D721Med (cell line): Measurements from ENCODE around the gene PRXL2B.

Experiments used
- DNase-seq: peaks from one replicate; pipeline ENCODE4 v3.0.0; 2011; ENCODE audit warnings: low spot score; ENCODE audit not compliant: insufficient read length
- FAIRE-seq: peaks from 2 replicates; lab custom pipeline; 2011; peaks lifted over from hg19 to GRCh38; lab: Jason Lieb, UNC
- TF ChIP-seq, protein P1 (sequence below): IDR thresholded peaks from 2 replicates; pipeline ENCODE4 v1.5.1; 2012; ENCODE audit warnings: mild to moderate bottlenecking, control low read depth; ENCODE audit not compliant: insufficient read depth; ENCODE audit errors: missing control alignments

The PRXL2B gene

DNA sequence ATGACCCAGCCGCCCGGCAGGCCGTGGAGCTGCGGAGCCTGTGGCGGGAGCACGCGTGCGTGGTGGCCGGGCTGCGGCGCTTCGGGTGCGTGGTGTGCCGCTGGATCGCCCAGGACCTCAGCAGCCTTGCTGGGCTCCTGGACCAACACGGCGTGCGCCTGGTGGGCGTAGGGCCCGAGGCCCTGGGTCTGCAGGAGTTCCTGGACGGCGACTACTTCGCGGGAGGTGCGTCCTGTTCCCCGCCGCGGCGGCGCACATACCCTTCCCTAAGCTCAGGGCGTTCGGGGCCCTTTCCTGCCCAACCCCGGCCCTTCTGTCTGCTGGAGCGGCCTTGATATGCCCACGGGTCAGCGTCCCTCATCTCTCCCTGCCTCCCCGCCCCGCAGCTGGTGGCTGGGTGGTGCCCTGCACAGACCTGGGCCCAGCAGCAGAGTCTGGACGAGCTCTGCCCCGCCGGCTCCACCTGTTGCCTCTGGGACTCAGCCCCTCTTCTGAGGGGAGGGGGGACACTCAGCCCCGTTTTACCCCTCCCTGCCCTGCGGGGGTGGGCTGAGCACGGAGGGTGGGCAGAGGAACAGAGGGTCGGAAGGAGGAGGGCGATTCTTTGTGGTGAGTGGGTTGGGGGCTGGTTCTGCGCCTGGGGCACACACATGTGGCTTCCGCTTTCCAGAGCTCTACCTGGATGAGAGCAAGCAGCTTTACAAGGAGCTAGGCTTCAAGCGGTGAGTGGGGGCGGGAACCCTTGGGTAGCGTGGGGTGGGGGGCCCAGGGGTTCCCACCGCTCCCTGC, 688 bp downstream of the PRXL2B start:
- DNase-seq = peak; percentile 36
- TF ChIP-seq, protein P1, sequence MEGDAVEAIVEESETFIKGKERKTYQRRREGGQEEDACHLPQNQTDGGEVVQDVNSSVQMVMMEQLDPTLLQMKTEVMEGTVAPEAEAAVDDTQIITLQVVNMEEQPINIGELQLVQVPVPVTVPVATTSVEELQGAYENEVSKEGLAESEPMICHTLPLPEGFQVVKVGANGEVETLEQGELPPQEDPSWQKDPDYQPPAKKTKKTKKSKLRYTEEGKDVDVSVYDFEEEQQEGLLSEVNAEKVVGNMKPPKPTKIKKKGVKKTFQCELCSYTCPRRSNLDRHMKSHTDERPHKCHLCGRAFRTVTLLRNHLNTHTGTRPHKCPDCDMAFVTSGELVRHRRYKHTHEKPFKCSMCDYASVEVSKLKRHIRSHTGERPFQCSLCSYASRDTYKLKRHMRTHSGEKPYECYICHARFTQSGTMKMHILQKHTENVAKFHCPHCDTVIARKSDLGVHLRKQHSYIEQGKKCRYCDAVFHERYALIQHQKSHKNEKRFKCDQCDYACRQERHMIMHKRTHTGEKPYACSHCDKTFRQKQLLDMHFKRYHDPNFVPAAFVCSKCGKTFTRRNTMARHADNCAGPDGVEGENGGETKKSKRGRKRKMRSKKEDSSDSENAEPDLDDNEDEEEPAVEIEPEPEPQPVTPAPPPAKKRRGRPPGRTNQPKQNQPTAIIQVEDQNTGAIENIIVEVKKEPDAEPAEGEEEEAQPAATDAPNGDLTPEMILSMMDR = no peak
- FAIRE-seq = no peak

DNA sequence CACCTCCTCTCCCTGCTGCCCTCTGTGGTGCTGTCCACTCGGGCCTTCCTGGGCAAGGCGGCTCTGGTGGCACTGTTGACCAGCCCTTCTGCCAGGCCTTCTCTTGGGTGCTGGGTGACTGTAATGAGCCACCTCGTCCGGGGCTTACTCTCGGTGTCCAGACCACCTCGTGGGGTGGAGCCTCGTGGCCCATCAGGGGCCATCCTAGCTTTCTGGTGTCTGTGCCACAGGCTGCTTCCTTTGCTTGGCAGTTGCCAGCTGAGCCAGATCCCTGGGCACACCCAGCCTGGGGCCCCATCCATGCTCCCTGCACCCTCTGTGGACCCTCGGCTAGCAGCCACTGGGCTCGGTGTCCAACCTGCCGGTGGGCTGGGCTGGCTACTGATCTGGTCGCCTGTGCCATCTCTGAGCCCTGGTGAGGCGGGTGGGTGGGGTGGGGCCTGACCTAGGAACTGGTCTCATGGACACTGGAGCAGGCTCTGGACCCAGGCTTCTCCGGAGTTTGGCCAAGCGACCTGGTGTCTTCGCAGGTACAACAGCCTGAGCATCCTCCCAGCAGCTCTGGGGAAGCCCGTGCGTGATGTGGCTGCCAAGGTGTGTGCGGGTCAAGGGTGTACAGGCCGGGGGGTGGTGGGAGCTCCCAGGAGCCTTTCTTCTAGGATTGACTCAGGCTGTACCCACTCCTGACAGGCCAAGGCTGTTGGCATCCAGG, 1.4 kb downstream of the PRXL2B start:
- no peak for FAIRE-seq
- TF ChIP-seq, protein P1 = no peak
- no peak for DNase-seq

DNA sequence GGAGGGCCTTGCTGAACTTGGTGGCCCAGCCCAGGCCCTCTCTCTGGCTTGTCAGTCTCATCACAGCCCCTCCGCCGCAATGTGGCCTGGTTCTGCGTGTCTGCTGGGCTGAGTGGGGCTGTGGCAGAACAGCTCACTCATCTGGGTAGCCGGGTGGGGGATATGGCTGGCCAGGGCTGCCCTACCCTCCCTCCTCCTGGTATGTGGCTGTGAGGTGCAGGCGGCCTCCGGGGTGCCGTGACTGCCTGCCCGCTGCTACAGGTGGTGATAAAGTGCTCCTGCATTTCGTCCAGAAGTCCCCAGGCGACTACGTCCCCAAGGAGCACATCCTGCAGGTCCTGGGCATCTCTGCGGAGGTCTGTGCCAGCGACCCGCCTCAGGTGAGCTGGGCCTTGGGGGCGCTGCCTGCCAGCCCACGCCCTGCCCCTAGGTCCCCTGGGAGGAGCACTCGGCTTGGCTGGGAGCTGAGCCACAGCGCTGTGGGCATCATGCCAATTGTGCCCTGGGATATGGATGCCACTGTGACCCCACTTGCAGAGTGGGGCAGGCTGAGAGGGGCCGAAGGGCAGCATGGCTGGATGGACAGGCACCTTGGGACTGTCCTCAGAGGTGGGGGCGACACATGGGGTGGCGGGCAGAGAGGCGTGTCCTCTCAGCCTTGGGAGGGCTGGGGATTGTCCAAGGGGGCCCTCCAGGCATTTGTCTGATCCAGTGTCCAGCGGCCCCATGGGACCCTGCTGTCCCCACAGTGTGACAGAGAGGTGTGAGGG, 2.3 kb downstream of the PRXL2B start:
- DNase-seq (no peak), FAIRE-seq (no peak)
- TF ChIP-seq, protein P1 = no peak

DNA sequence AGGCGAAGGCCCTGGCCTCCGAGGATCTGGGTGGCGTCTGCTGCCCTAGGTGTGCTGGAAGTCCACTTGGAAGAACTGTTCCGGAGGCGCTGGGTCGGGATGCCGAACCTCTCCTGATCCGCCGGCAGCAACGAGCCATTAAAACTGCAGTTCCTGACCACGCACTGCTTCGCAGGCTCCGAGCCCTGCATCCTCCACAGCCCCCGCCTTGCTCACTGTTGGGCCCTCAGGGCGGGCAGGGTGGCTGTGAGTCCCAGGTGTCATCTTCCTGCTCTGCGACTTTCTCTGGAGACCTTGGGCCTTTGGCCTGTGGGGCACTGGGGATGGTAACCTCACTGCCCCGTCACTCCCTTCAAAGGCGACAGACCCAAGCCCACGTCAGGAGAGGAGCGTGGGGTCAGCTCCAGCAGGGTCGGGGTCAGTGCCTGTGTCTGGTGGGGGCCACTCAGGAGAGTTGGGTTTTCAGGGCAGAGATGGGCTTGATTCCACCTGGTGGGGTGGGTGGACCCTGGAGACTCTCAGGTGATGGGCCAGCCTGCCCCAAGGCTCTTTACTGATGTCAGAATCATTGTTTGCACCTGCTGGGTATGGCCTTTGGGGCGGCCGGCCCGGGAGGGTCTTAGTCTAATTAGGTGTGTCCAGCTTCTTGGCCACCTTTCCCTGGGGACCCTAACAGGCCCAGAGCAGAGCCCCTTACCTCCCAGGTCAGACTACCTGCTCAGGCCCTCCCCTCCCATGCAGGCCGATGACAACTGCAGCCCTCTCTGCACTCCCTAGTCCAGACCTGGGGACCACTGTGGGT, 3.1 kb downstream of the PRXL2B start:
- FAIRE-seq (no peak), DNase-seq (no peak)
- TF ChIP-seq, protein P1 = no peak

DNA sequence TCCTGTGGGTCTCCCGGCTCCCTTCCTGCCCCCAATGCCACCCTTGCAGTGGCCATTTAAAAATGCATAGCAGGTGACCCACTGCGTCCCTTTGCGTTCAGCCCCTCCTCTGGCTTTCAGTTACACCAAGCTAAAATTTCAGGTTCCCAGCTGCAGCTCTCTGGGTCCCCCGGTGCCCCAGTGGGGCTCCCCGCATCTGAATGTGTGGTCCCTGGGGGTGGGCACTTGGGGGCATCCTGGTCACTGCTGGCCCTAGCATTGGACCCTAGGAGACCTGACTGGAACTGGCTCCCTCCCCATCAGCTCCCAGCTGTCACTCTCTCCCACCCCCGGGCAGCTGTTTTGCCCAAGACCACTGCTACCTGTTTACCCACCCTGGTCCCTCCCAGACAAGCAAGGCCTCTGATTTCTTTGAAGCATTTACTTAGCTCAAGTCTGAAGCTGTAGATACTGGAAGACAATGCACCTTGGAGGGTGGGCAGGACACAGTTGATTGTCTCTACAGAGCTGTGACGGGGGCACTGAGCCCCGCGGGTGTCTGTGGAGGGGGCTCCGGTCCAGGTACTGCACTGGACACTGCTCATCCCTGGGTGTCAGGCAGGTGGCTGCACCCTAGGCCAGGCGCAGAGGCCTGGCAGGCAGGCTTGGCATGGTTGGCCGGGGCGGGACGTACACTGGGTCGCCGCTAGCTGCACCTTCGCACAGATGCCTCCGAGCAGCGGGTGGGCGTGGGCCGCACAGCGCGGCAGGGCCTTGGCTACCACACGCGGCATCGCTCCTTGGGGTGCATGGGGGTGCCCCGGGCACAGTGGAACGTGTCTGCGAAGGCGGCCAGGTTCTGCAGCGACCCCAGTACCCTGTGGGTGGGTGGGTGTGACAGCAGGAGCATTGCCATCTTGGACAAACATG, 3.9 kb downstream of the PRXL2B start:
- TF ChIP-seq, protein P1 = no peak
- FAIRE-seq = no peak
- DNase-seq = no peak

DNA sequence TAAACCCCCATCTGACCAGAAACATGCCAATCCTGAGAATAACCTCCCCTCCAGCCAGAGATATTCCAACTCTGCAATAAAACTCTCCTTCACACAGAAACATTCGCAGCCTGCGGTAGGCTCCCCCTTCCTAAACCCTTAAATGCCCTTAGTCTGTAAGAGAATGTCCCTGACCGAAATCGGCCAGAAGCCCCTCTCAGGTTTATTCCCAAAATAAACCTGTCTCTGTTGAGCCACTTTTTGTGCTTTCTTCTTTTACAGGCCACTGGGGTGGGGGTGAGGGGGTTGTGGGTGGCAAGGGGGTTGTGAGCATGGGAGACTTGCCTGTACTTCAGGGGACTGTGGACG, 4.6 kb downstream of the PRXL2B start:
- TF ChIP-seq, protein P1 = no peak
- DNase-seq (no peak), FAIRE-seq (no peak)
